ENCODE results near the gene FAM240B. TPM values are rescaled to one million over a fixed set of nuclear protein-coding genes. Genes with fewer than 3 reads are reported as not detected.

Gene FAM240B
- total and polyA plus RNA-seq, 10 of the 15 experiments (the other 5 are each of a cell fraction or from before 2014, with no cell fraction given) = not detected

GRCh38 chr9:38734831-38735230 is 14.9 kb upstream of the FAM240B start:
- intact Hi-C loops (cut with micrococcal nuclease; ENCODE audit: unreplicated experiment) = no loop called here

GRCh38 chr9:38733503-38733902 is 13.6 kb upstream of the FAM240B start:
- ChIA-PET POLR2A (no interaction called here), CTCF (no interaction called here), RAD21 (ENCODE audit: unreplicated experiment) (no interaction called here), SMC1A (ENCODE audit: uncharacterized antibody, unreplicated experiment) (no interaction called here)
- H3K9me3 ChIP-seq (replicated peaks; ENCODE audit: control insufficient read depth, insufficient read depth, low read length) = no peaks in the 10 kb centered on the region
- DNase-seq (ENCODE audit: low read depth, low spot score) (no peak), ATAC-seq (no peak), FAIRE-seq (no peak)
- H3K79me2 ChIP-seq (ENCODE audit: control insufficient read depth, insufficient read depth, low read length) = no peaks in the 10 kb centered on the region
- no TSS peak for BruUV-seq (replicated peaks)
- intact Hi-C loops (cut with micrococcal nuclease; ENCODE audit: unreplicated experiment) (no loop called here), in situ Hi-C loops (cut with MboI) (no loop called here)
- no peak overlapping the region for H3K4me3 ChIP-seq
- TF ChIP-seq IRF4 (IDR thresholded peaks at IDR 0.05; ENCODE audit: low read depth, low read length) = no peak
- no peak for TF ChIP-seq KDM1A (IDR thresholded peaks at IDR 0.05; ENCODE audit: borderline replicate concordance)
- no peak for TF ChIP-seq POLR2AphosphoS5 (IDR thresholded peaks at IDR 0.05; ENCODE audit: low read length)
- no peak for TF ChIP-seq PBX3 (IDR thresholded peaks at IDR 0.05; ENCODE audit: insufficient replicate concordance, low read depth, low read length)
- TF ChIP-seq RUNX3 (IDR thresholded peaks at IDR 0.05; ENCODE audit: low read length) = no peak
- no peak for TF ChIP-seq LARP7 (IDR thresholded peaks at IDR 0.05)
- no peak for TF ChIP-seq CBFB (IDR thresholded peaks at IDR 0.05; ENCODE audit: low read depth)
- TF ChIP-seq EGR1 (IDR thresholded peaks at IDR 0.05; ENCODE audit: borderline replicate concordance in 1 of 2, low read depth in 2 of 2, low read length in 2 of 2) = no peak
- no peak for TF ChIP-seq POU2F2 (IDR thresholded peaks at IDR 0.05; ENCODE audit: borderline replicate concordance, low read depth, low read length)
- no peaks in the 10 kb centered on the region for H3K27me3 ChIP-seq (replicated peaks in 1 of 2; ENCODE audit: control insufficient read depth in 2 of 2, insufficient read depth in 2 of 2, low read length in 1 of 2)
- no peak overlapping the region for H3K4me2 ChIP-seq (ENCODE audit: control insufficient read depth, insufficient read depth)
- no peak overlapping the region for H3K9ac ChIP-seq (ENCODE audit: control insufficient read depth, insufficient read depth, low read length)
- H3K36me3 ChIP-seq (ENCODE audit: control insufficient read depth in 2 of 2, insufficient read depth in 2 of 2, low read length in 1 of 2) = no peaks in the 10 kb centered on the region
- H3K4me1 ChIP-seq (ENCODE audit: control insufficient read depth, insufficient read depth, low read length) = no peaks in the 10 kb centered on the region
- no peak overlapping the region for H3K27ac ChIP-seq (ENCODE audit: control insufficient read depth, insufficient read depth)
- WGBS (ENCODE audit: insufficient coverage, insufficient replicate concordance, low lambda C conversion rate, missing lambda C conversion rate) = 27% methylated on average over 7 of the region's 7 CpGs
- no peak overlapping the region for H2AFZ ChIP-seq (ENCODE audit: control insufficient read depth, low read depth, low read length)
- H4K20me1 ChIP-seq (ENCODE audit: control insufficient read depth, insufficient read depth) = no peaks in the 10 kb centered on the region

More at GRCh38 chr9:38734831-38735230, 14.9 kb upstream of the FAM240B start:
- no peaks in the 10 kb centered on the region for H3K27me3 ChIP-seq (replicated peaks in 1 of 2; ENCODE audit: control insufficient read depth in 2 of 2, insufficient read depth in 2 of 2, low read length in 1 of 2)
- H3K4me2 ChIP-seq (ENCODE audit: control insufficient read depth, insufficient read depth) = no peak overlapping the region
- in situ Hi-C loops (cut with MboI) = no loop called here
- no peaks in the 10 kb centered on the region for H3K36me3 ChIP-seq (ENCODE audit: control insufficient read depth in 2 of 2, insufficient read depth in 2 of 2, low read length in 1 of 2)
- DNase-seq (ENCODE audit: low read depth, low spot score) = no peak
- FAIRE-seq = no peak
- H2AFZ ChIP-seq (ENCODE audit: control insufficient read depth, low read depth, low read length) = no peak overlapping the region
- POLR2A ChIA-PET = no interaction called here
- SMC1A ChIA-PET (ENCODE audit: uncharacterized antibody, unreplicated experiment) = no interaction called here
- no peaks in the 10 kb centered on the region for H3K4me1 ChIP-seq (ENCODE audit: control insufficient read depth, insufficient read depth, low read length)
- TF ChIP-seq FOXK2 (IDR thresholded peaks at IDR 0.05) = no peak
- TF ChIP-seq SRF (IDR thresholded peaks at IDR 0.05; ENCODE audit: low read depth in 2 of 2, low read length in 2 of 2) = no peak
- no peak overlapping the region for H3K9ac ChIP-seq (ENCODE audit: control insufficient read depth, insufficient read depth, low read length)
- no peak overlapping the region for H3K27ac ChIP-seq (ENCODE audit: control insufficient read depth, insufficient read depth)
- no peak for ATAC-seq
- no peak overlapping the region for H3K4me3 ChIP-seq
- RAD21 ChIA-PET (ENCODE audit: unreplicated experiment) = no interaction called here
- 64% methylated on average over 5 of the region's 5 CpGs for WGBS (ENCODE audit: insufficient coverage, insufficient replicate concordance, low lambda C conversion rate, missing lambda C conversion rate)
- H3K9me3 ChIP-seq (replicated peaks; ENCODE audit: control insufficient read depth, insufficient read depth, low read length) = no peaks in the 10 kb centered on the region
- no peaks in the 10 kb centered on the region for H3K79me2 ChIP-seq (ENCODE audit: control insufficient read depth, insufficient read depth, low read length)
- CTCF ChIA-PET = no interaction called here
- no peaks in the 10 kb centered on the region for H4K20me1 ChIP-seq (ENCODE audit: control insufficient read depth, insufficient read depth)
- no TSS peak for BruUV-seq (replicated peaks)
